H1 (cell line): ENCODE results near the gene LPP. TPM values are rescaled to one million over a fixed set of nuclear protein-coding genes. Genes with fewer than 3 reads are reported as not detected.

Source experiments
- CTCF ChIA-PET: fragments of 300-600 bp; sonication (Branson Sonifier 250); formaldehyde crosslinking; loops from one replicate; lab custom pipeline; 2021; ENCODE audit not compliant: partially characterized antibody; lab: Charles Lee
- POLR2A ChIA-PET: fragments of 300-600 bp; sonication (Branson Sonifier 250); formaldehyde crosslinking; loops from one replicate; lab custom pipeline; 2021; ENCODE audit warnings: inconsistent platforms; ENCODE audit not compliant: partially characterized antibody; lab: Charles Lee
- DNase-seq, 2 experiments: peaks; one replicate each; pipeline versions ENCODE4 v3.0.0 to v3.0.0-alpha.2; 2010 to 2022; ENCODE audit warnings: low spot score in 2 of 2, low read depth in 1 of 2, mixed read lengths in 1 of 2
- FAIRE-seq: peaks from 2 replicates; lab custom pipeline; 2011; peaks lifted over from hg19 to GRCh38; lab: Jason Lieb, UNC
- H2AFZ ChIP-seq: 2 replicates; pipeline ENCODE4 v1.8.1; 2012; ENCODE audit warnings: low read length, inconsistent platforms
- H2AK5ac ChIP-seq: 2 replicates; pipeline ENCODE4 v1.6.1; 2013; ENCODE audit warnings: low read depth, low read length
- H2BK120ac ChIP-seq: replicated peaks from 2 replicates; pipeline ENCODE3; 2013; ENCODE audit warnings: low read depth, low read length, inconsistent platforms
- H2BK12ac ChIP-seq: 2 replicates; pipeline ENCODE4 v1.6.1; 2013; ENCODE audit warnings: low read depth, low read length
- H2BK15ac ChIP-seq: 2 replicates; pipeline ENCODE4 v1.6.1; 2013; ENCODE audit warnings: low read length
- H2BK20ac ChIP-seq: 2 replicates; pipeline ENCODE4 v1.6.1; 2013; ENCODE audit warnings: low read length
- H2BK5ac ChIP-seq: 2 replicates; pipeline ENCODE4 v1.6.1; 2013; ENCODE audit warnings: low read depth, low read length
- H3K14ac ChIP-seq: 2 replicates; pipeline ENCODE4 v1.6.1; 2013; ENCODE audit warnings: inconsistent platforms; ENCODE audit not compliant: insufficient read length
- H3K18ac ChIP-seq: 2 replicates; pipeline ENCODE4 v1.6.1; 2013; ENCODE audit warnings: low read length; ENCODE audit errors: extremely low read depth
- H3K23ac ChIP-seq: 2 replicates; pipeline ENCODE4 v1.6.1; 2013; ENCODE audit warnings: inconsistent platforms; ENCODE audit not compliant: insufficient read length
- H3K23me2 ChIP-seq: 2 replicates; pipeline ENCODE4 v1.6.1; 2013; ENCODE audit warnings: low read depth, low read length
- H3K27ac ChIP-seq: 2 replicates; pipeline ENCODE4 v1.6.1; 2011; ENCODE audit warnings: low read depth, low read length, inconsistent platforms
- H3K27me3 ChIP-seq, 4 experiments: replicated peaks in 1 of 4; 1 replicate in 1 of 4; 2 replicates in 3 of 4; pipeline versions ENCODE4 v1.6.1 to v1.8.1; 2011 to 2013; ENCODE audit warnings: low read length in 3 of 4, mild to moderate bottlenecking in 3 of 4, inconsistent platforms in 2 of 4, mixed read lengths in 2 of 4, moderate library complexity in 1 of 4; ENCODE audit not compliant: control insufficient read depth in 3 of 4, insufficient read depth in 3 of 4; ENCODE audit errors: extremely low read depth in 1 of 4
- H3K36me3 ChIP-seq, 4 experiments: 2 replicates each; pipeline versions ENCODE4 v1.6.1 to v1.8.1; 2011 to 2013; ENCODE audit warnings: mild to moderate bottlenecking in 4 of 4, low read length in 3 of 4, moderate library complexity in 2 of 4, control low read depth in 1 of 4, inconsistent platforms in 1 of 4; ENCODE audit not compliant: insufficient read depth in 4 of 4, control insufficient read depth in 2 of 4
- H3K4ac ChIP-seq: replicated peaks from 2 replicates; pipeline ENCODE3; 2013; ENCODE audit warnings: low read length, low read depth, mixed read lengths, inconsistent platforms; ENCODE audit not compliant: insufficient read length
- H3K4me1 ChIP-seq, 4 experiments: replicated peaks in 1 of 4; 1 replicate in 1 of 4; 2 replicates in 3 of 4; pipeline versions ENCODE4 v1.6.1 to v1.8.1; 2011 to 2013; ENCODE audit warnings: low read length in 3 of 4, inconsistent platforms in 2 of 4, mixed read lengths in 1 of 4; ENCODE audit not compliant: insufficient read depth in 4 of 4, control insufficient read depth in 3 of 4
- H3K4me2 ChIP-seq, 2 experiments: 2 replicates each; pipeline versions ENCODE4 v1.6.1 to v1.8.1; 2011 to 2013; ENCODE audit warnings: low read depth in 2 of 2, low read length in 2 of 2, control low read depth in 1 of 2, inconsistent platforms in 1 of 2, mild to moderate bottlenecking in 1 of 2; ENCODE audit not compliant: insufficient read depth in 1 of 2
- H3K4me3 ChIP-seq, 4 experiments: fragments of 200-600, 300-600 bp in 1 of 4; sonication (generic), shearing (Covaris generic), sonication (Bioruptor Twin) in 1 of 4; 2 replicates each; pipeline versions ENCODE4 v1.5.1 to v1.8.1; 2011 to 2016; ENCODE audit warnings: low read length in 4 of 4, low read depth in 3 of 4, control low read depth in 2 of 4, inconsistent platforms in 2 of 4, mild to moderate bottlenecking in 2 of 4, mixed read lengths in 1 of 4, moderate library complexity in 1 of 4; ENCODE audit not compliant: insufficient read depth in 2 of 4; ENCODE audit errors: extremely low read depth in 1 of 4
- H3K56ac ChIP-seq: replicated peaks from 2 replicates; pipeline ENCODE3; 2013; ENCODE audit warnings: low read depth, mild to moderate bottlenecking, mixed read lengths, low read length, inconsistent platforms; ENCODE audit not compliant: insufficient read length
- H3K79me1 ChIP-seq: 2 replicates; pipeline ENCODE4 v1.6.1; 2013; ENCODE audit warnings: low read depth, low read length, control low read depth
- H3K79me2 ChIP-seq, 2 experiments: 2 replicates each; pipeline versions ENCODE4 v1.6.1 to v1.8.1; 2012 to 2013; ENCODE audit warnings: low read length in 2 of 2, mild to moderate bottlenecking in 2 of 2, inconsistent platforms in 1 of 2; ENCODE audit not compliant: insufficient read depth in 2 of 2, control insufficient read depth in 1 of 2
- H3K9ac ChIP-seq, 4 experiments: replicated peaks in 1 of 4; 1 replicate in 1 of 4; 2 replicates in 3 of 4; pipeline versions ENCODE4 v1.6.1 to v1.8.1; 2011 to 2013; ENCODE audit warnings: low read depth in 3 of 4, low read length in 3 of 4, control low read depth in 2 of 4, mild to moderate bottlenecking in 2 of 4, moderate library complexity in 2 of 4, inconsistent platforms in 1 of 4; ENCODE audit errors: extremely low read depth in 1 of 4
- H3K9me3 ChIP-seq, 2 experiments: 2 replicates each; pipeline versions ENCODE4 v1.6.1 to v1.8.1; 2012 to 2013; ENCODE audit warnings: mild to moderate bottlenecking in 2 of 2, moderate library complexity in 2 of 2, control low read depth in 1 of 2, inconsistent platforms in 1 of 2, low read depth in 1 of 2, low read length in 1 of 2, mixed read lengths in 1 of 2; ENCODE audit not compliant: insufficient read depth in 2 of 2
- H4K20me1 ChIP-seq, 2 experiments: replicated peaks in 1 of 2; 2 replicates each; pipeline versions ENCODE3 to v1.8.1; 2011 to 2013; ENCODE audit warnings: inconsistent platforms in 2 of 2, low read length in 2 of 2, mild to moderate bottlenecking in 1 of 2; ENCODE audit not compliant: insufficient read depth in 2 of 2, control insufficient read depth in 1 of 2
- H4K5ac ChIP-seq: 2 replicates; pipeline ENCODE4 v1.6.1; 2013; ENCODE audit warnings: low read length, low read depth, mixed read lengths, inconsistent platforms; ENCODE audit not compliant: insufficient read length
- H4K8ac ChIP-seq: 2 replicates; pipeline ENCODE4 v1.8.0; 2013; ENCODE audit warnings: mild to moderate bottlenecking, moderate library complexity, low read length, inconsistent platforms; ENCODE audit not compliant: insufficient read depth; ENCODE audit errors: extremely low read depth
- H4K91ac ChIP-seq: replicated peaks from 2 replicates; pipeline ENCODE3; 2013; ENCODE audit warnings: low read length, mixed read lengths, inconsistent platforms; ENCODE audit not compliant: insufficient read length
- BACH1 ChIP-seq: IDR thresholded peaks from 2 replicates; pipeline ENCODE4 v1.6.1; 2012; ENCODE audit warnings: low read length, improper control_type of control experiment
- JUN ChIP-seq: IDR thresholded peaks from 2 replicates; pipeline ENCODE4 v1.6.1; 2011; ENCODE audit warnings: low read depth, mild to moderate bottlenecking, improper control_type of control experiment, low read length
- WGBS, 2 experiments: shearing (Covaris generic) in 1 of 2; methylation state at CpG; one replicate each; pipeline versions ENCODE4 v1.1.6 to v1.1.7; 2013 to 2015; ENCODE audit warnings: low lambda C conversion rate in 2 of 2, mixed read lengths in 2 of 2, inconsistent platforms in 1 of 2, low coverage in 1 of 2, missing lambda C conversion rate in 1 of 2; ENCODE audit not compliant: insufficient replicate concordance in 2 of 2, insufficient coverage in 1 of 2, insufficient read length in 1 of 2; ENCODE audit errors: extremely low coverage in 1 of 2, missing lambda C conversion rate in 1 of 2; 5-methylcytosine and 5-hydroxymethylcytosine counted together
- polyA plus RNA-seq, 7 experiments: library from polyadenylated mRNA; depleted of rRNA in 3 of 7; stranded (reverse) in 5 of 7; unstranded in 2 of 7; fragments of >200 nt in 5 of 7; fragments of 200-250 nt in 2 of 7; gene quantifications; 1 replicate in 5 of 7; 2 replicates in 1 of 7; 4 replicates in 1 of 7; pipeline versions ENCODE4 v1.2.1 to v1.2.3, GENCODE V29; 2011 to 2013; ENCODE audit warnings: missing spikeins in 2 of 7, mixed read lengths in 2 of 7
- total RNA-seq: library from RNA; stranded (reverse); fragmentation: NEBNext Ultra II Directional; extraction: Animal tissue kit (Norgen Biotek cat#: 25700); gene quantifications from 2 replicates; pipeline ENCODE4 v1.2.1, GENCODE V29; 2021

LPP gene
- total and polyA plus RNA-seq, 2 of the 8 experiments (the other 6 are each of a cell fraction or from before 2014, with no cell fraction given): 10.0 to 53.3 TPM

DNA sequence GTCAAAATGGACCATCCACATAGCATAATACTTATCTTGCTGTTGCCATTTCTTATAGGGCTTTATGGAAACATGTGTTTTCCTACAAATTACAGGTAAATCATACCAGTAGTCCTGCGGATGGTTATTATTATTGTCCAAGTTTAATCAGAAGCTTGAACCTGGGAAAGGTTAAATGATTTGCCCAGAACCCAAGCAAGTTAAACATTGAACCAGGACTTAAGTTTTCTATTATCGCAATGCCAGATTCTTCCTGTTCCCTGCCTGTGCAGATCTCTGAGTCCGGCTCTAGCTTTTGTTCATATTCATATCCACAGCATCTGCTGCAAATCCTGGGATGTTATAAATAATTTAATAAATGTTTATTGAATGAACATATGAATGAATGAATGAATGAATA lies 12.5 kb downstream of the LPP start:
- WGBS, 2 experiments: 88% methylated on average over 3 of the region's 3 CpGs; no CpG with 5 or more reads in 1 of the 2 experiments
- Histone ChIP-seq H2BK12ac (no peak overlapping the region), H3K4me1 (peaks cover 0 to 5% (median 0%) of the 10 kb centered on the region in 4 experiments; a peak in 2 of 7 replicates), H2BK120ac (no peak overlapping the region), H3K27me3 (no peaks in the 10 kb centered on the region), H3K36me3 (no peaks in the 10 kb centered on the region), H3K14ac (no peak overlapping the region), H3K79me1 (peaks cover 3% of the 10 kb centered on the region; the same call in 1 of the 2 replicates), H3K4me3 (no peak overlapping the region), H2AK5ac (no peak overlapping the region), H2AFZ (no peak overlapping the region), H3K4me2 (no peak overlapping the region), H4K20me1 (no peaks in the 10 kb centered on the region), H3K56ac (no peak overlapping the region), H4K8ac (no peak overlapping the region), H2BK15ac (no peak overlapping the region), H3K9me3 (no peaks in the 10 kb centered on the region), H2BK5ac (no peak overlapping the region), H3K79me2 (peaks cover 0 to 86% of the 10 kb centered on the region in 2 experiments; a peak in 2 of 4 replicates), H3K23ac (no peak overlapping the region), H3K4ac (no peak overlapping the region), H3K9ac (no peak overlapping the region), H3K27ac (no peak overlapping the region), H4K91ac (no peak overlapping the region), H3K23me2 (no peaks in the 10 kb centered on the region), H3K18ac (no peak overlapping the region), H2BK20ac (no peak overlapping the region), H4K5ac (no peak overlapping the region)
- FAIRE-seq (no peak), DNase-seq (no peak)
- CTCF ChIA-PET: interaction anchor here (0.6 to 1.6 kb wide), 6 partner anchors 11 to 501 kb away, joined by 3 to 6 read pairs (median 4); no protein-coding TSS in a partner anchor
- POLR2A ChIA-PET: interaction anchor here (1.6 to 4.3 kb wide), 3 partner anchors 11 to 17 kb away, joined by 3 to 19 read pairs (median 8); partner anchors contain the start of gene LPP
- no peak for TF ChIP-seq JUN
- no peak for TF ChIP-seq BACH1
